Mesenchymal stem cell (in vitro differentiated cells and primary cell): ENCODE measurements around the gene LRRD1.

Experiments used
- DNase-seq: peaks from one replicate; pipeline ENCODE4 v3.0.0-alpha.2; 2013
- H2AFZ ChIP-seq: one replicate; pipeline ENCODE4 v1.6.1; 2013; ENCODE audit warnings: low read depth, mild to moderate bottlenecking, control low read depth, inconsistent platforms, low read length, moderate library complexity
- H2AK5ac ChIP-seq: 2 replicates; pipeline ENCODE4 v1.6.1; 2013; ENCODE audit warnings: low read length, moderate library complexity, mild to moderate bottlenecking, inconsistent platforms; ENCODE audit not compliant: severe bottlenecking
- H2BK120ac ChIP-seq: one replicate; pipeline ENCODE4 v1.6.1; 2013; ENCODE audit warnings: low read depth, mild to moderate bottlenecking, inconsistent platforms, low read length, moderate library complexity
- H2BK12ac ChIP-seq, 2 experiments: one replicate each; pipeline ENCODE4 v1.6.1; 2013; ENCODE audit warnings: inconsistent platforms in 2 of 2, low read length in 2 of 2, mild to moderate bottlenecking in 2 of 2, moderate library complexity in 2 of 2, control low read depth in 1 of 2
- H2BK15ac ChIP-seq: one replicate; pipeline ENCODE4 v1.6.1; 2013; ENCODE audit warnings: mild to moderate bottlenecking, low read depth, inconsistent platforms; ENCODE audit not compliant: poor library complexity, severe bottlenecking
- H2BK5ac ChIP-seq: 2 replicates; pipeline ENCODE4 v1.6.1; 2013; ENCODE audit warnings: low read depth, mild to moderate bottlenecking, low read length, control low read depth, inconsistent platforms; ENCODE audit not compliant: poor library complexity, severe bottlenecking
- H3K14ac ChIP-seq, 2 experiments: one replicate each; pipeline ENCODE4 v1.6.1; 2013; ENCODE audit warnings: inconsistent platforms in 2 of 2, low read length in 2 of 2, control low read depth in 1 of 2, mild to moderate bottlenecking in 1 of 2, moderate library complexity in 1 of 2
- H3K18ac ChIP-seq, 2 experiments: one replicate each; pipeline ENCODE4 v1.6.1; 2013; ENCODE audit warnings: inconsistent platforms in 2 of 2, low read length in 2 of 2, control low read depth in 1 of 2, low read depth in 1 of 2, mild to moderate bottlenecking in 1 of 2
- H3K23ac ChIP-seq, 2 experiments: one replicate each; pipeline ENCODE4 v1.6.1; 2013; ENCODE audit warnings: inconsistent platforms in 2 of 2, low read length in 2 of 2, mild to moderate bottlenecking in 2 of 2, moderate library complexity in 2 of 2, control low read depth in 1 of 2
- H3K27ac ChIP-seq: 2 replicates; pipeline ENCODE4 v1.5.1; 2013; ENCODE audit warnings: mild to moderate bottlenecking, moderate library complexity, low read length, control low read depth, inconsistent platforms; ENCODE audit not compliant: poor library complexity, severe bottlenecking
- H3K27me3 ChIP-seq, 2 experiments: 2 replicates each; pipeline versions ENCODE4 v1.6.1 to v1.7.0; 2013; ENCODE audit warnings: low read length in 2 of 2, mild to moderate bottlenecking in 2 of 2, moderate library complexity in 2 of 2, control low read depth in 1 of 2, inconsistent platforms in 1 of 2; ENCODE audit not compliant: control insufficient read depth in 1 of 2, insufficient read depth in 1 of 2
- H3K36me3 ChIP-seq, 2 experiments: 2 replicates each; pipeline versions ENCODE4 v1.6.1 to v1.7.0; 2013; ENCODE audit warnings: low read length in 2 of 2, control low read depth in 1 of 2, inconsistent platforms in 1 of 2, low read depth in 1 of 2, mild to moderate bottlenecking in 1 of 2; ENCODE audit not compliant: insufficient read depth in 2 of 2, control insufficient read depth in 1 of 2
- H3K4ac ChIP-seq, 2 experiments: one replicate each; pipeline ENCODE4 v1.6.1; 2013; ENCODE audit warnings: inconsistent platforms in 2 of 2, low read length in 2 of 2, mild to moderate bottlenecking in 2 of 2, moderate library complexity in 2 of 2, control low read depth in 1 of 2, low read depth in 1 of 2
- H3K4me1 ChIP-seq: 2 replicates; pipeline ENCODE4 v1.6.1; 2013; ENCODE audit warnings: low read depth, low read length, control low read depth; ENCODE audit not compliant: control insufficient read depth, insufficient read depth
- H3K4me2 ChIP-seq: 2 replicates; pipeline ENCODE4 v1.6.1; 2013; ENCODE audit warnings: low read length, mild to moderate bottlenecking, inconsistent platforms; ENCODE audit not compliant: poor library complexity, severe bottlenecking
- H3K4me3 ChIP-seq, 2 experiments: 2 replicates each; pipeline versions ENCODE4 v1.5.1 to v1.7.0; 2013; ENCODE audit warnings: low read length in 2 of 2, mild to moderate bottlenecking in 2 of 2, control low read depth in 1 of 2, low read depth in 1 of 2; ENCODE audit not compliant: insufficient read depth in 1 of 2
- H3K79me1 ChIP-seq: replicated peaks from 2 replicates; pipeline ENCODE4 v1.6.1; 2013; ENCODE audit warnings: mild to moderate bottlenecking, control low read depth, low read length, inconsistent platforms; ENCODE audit not compliant: poor library complexity, severe bottlenecking
- H3K9ac ChIP-seq: 2 replicates; pipeline ENCODE4 v1.7.0; 2013; ENCODE audit warnings: mild to moderate bottlenecking, low read length, moderate library complexity
- H3K9me3 ChIP-seq: 2 replicates; pipeline ENCODE4 v1.7.0; 2013; ENCODE audit warnings: mild to moderate bottlenecking, low read length; ENCODE audit not compliant: control insufficient read depth
- H4K8ac ChIP-seq: one replicate; pipeline ENCODE4 v1.6.1; 2013; ENCODE audit warnings: inconsistent platforms, mild to moderate bottlenecking, low read length, moderate library complexity
- H4K91ac ChIP-seq: one replicate; pipeline ENCODE4 v1.6.1; 2013; ENCODE audit warnings: mild to moderate bottlenecking, low read length, inconsistent platforms
- WGBS: methylation state at CpG from one replicate; pipeline ENCODE4 v1.1.7; 2013; ENCODE audit warnings: mixed read lengths; 5-methylcytosine and 5-hydroxymethylcytosine counted together

The LRRD1 gene

DNA sequence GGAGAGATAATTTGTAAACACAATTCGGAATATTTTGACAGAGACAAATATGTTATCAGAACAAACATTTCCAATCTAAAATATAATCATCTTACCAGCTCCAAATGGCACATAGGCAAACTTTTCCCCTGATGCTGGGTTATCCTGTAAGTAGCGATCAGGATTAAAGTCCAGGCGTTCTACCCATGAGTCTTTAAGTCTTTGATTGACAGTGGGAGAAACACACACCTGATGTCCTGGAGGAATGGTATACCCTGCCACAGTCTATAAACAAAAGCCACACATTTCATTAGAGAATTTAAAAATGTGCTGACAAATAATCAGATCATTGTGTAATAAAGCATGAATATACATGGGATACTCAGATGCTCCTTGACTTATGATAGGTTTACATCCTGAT is 62.0 kb downstream of the LRRD1 start:
- H3K14ac ChIP-seq = no peak overlapping the region
- WGBS = 92% methylated on average over 2 of the region's 3 CpGs
- no peak overlapping the region for H4K8ac ChIP-seq
- DNase-seq = no peak
- no peak overlapping the region for H3K27ac ChIP-seq
- H3K4me3 ChIP-seq = no peak overlapping the region
- no peak overlapping the region for H2BK15ac ChIP-seq
- no peak overlapping the region for H2BK5ac ChIP-seq
- no peak overlapping the region for H4K91ac ChIP-seq
- H2AFZ ChIP-seq = no peak overlapping the region
- no peaks in the 10 kb centered on the region for H3K27me3 ChIP-seq
- no peak overlapping the region for H3K9ac ChIP-seq
- no peaks in the 10 kb centered on the region for H3K4me1 ChIP-seq
- H2BK12ac ChIP-seq = no peak overlapping the region
- peaks cover 3 to 83% of the 10 kb centered on the region in 2 experiments for H3K36me3 ChIP-seq
- peaks cover 6% of the 10 kb centered on the region for H3K9me3 ChIP-seq
- H3K4me2 ChIP-seq = no peak overlapping the region
- no peak overlapping the region for H3K18ac ChIP-seq
- no peak overlapping the region for H3K4ac ChIP-seq
- no peak overlapping the region for H2AK5ac ChIP-seq
- no peak overlapping the region for H3K23ac ChIP-seq
- H2BK120ac ChIP-seq = no peak overlapping the region
- H3K79me1 ChIP-seq = peaks cover 6% of the 10 kb centered on the region

DNA sequence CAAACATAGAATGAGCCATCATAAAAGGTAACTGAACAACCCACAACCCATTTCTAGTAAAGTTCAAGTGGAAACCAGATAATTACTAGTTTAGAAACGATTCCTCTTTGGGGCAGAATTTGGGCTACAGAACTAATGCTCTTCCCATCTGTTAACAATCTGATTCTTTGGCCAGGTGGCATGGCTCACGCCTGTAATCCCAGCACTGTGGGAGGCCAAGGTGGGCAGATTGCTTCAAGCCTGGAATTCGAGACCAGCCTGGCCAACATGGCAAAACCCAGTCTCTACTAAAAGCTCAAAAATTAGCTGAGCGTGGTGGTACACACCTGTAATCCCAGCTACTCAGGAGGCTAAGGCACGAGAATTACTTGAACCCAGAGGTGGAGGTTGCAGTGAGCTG is 63.1 kb downstream of the LRRD1 start:
- no peak overlapping the region for H2BK5ac ChIP-seq
- no peak overlapping the region for H3K4me3 ChIP-seq
- H3K36me3 ChIP-seq = peaks cover 3 to 83% of the 10 kb centered on the region in 2 experiments
- no peak overlapping the region for H3K18ac ChIP-seq
- H3K9ac ChIP-seq = no peak overlapping the region
- no peak overlapping the region for H3K14ac ChIP-seq
- H3K4me2 ChIP-seq = no peak overlapping the region
- DNase-seq = no peak
- H2BK12ac ChIP-seq = no peak overlapping the region
- over 99% methylated on average over 5 of the region's 5 CpGs for WGBS
- no peak overlapping the region for H3K23ac ChIP-seq
- H4K91ac ChIP-seq = no peak overlapping the region
- no peaks in the 10 kb centered on the region for H3K27me3 ChIP-seq
- H3K4me1 ChIP-seq = no peaks in the 10 kb centered on the region
- no peaks in the 10 kb centered on the region for H3K9me3 ChIP-seq
- no peak overlapping the region for H2AFZ ChIP-seq
- peaks cover 6% of the 10 kb centered on the region for H3K79me1 ChIP-seq
- H2BK120ac ChIP-seq = no peak overlapping the region
- no peak overlapping the region for H3K27ac ChIP-seq
- peak overlapping the region; percentile 15 for H4K8ac ChIP-seq
- no peak overlapping the region for H3K4ac ChIP-seq
- no peak overlapping the region for H2BK15ac ChIP-seq
- no peak overlapping the region for H2AK5ac ChIP-seq

DNA sequence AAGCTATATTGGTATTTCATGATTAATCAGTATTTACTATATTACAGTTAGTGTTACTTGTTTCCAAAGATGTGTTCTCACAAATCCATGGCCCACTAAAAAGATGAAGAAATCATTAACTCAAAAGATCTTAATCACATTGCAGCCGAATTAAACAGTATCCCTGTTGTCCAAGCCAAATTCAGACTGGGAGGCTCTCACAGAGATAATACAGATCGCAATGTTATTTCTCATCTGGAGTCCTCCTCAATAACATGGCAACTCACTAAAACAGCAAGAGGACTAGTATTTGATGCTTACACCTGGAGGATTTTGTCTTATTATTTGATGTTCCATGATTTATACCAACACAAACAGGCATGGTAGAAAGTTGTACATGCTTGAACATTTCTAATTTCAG is 68.1 kb downstream of the LRRD1 start:
- WGBS = 100% methylated on average over 2 of the region's 2 CpGs
- H3K4me3 ChIP-seq = no peak overlapping the region
- H3K36me3 ChIP-seq = peaks cover 4 to 91% of the 10 kb centered on the region in 2 experiments
- H2AFZ ChIP-seq = no peak overlapping the region
- H2BK12ac ChIP-seq = no peak overlapping the region
- no peak overlapping the region for H4K8ac ChIP-seq
- H2BK15ac ChIP-seq = no peak overlapping the region
- no peak overlapping the region for H3K18ac ChIP-seq
- H3K79me1 ChIP-seq = peaks cover 3% of the 10 kb centered on the region
- H3K4ac ChIP-seq = no peak overlapping the region
- no peak overlapping the region for H2BK5ac ChIP-seq
- no peak overlapping the region for H2AK5ac ChIP-seq
- no peak overlapping the region for H3K27ac ChIP-seq
- no peaks in the 10 kb centered on the region for H3K9me3 ChIP-seq
- no peak overlapping the region for H3K9ac ChIP-seq
- no peak overlapping the region for H3K4me2 ChIP-seq
- no peak overlapping the region for H3K14ac ChIP-seq
- H3K4me1 ChIP-seq = no peaks in the 10 kb centered on the region
- no peak overlapping the region for H3K23ac ChIP-seq
- no peak overlapping the region for H4K91ac ChIP-seq
- DNase-seq = no peak
- H2BK120ac ChIP-seq = no peak overlapping the region
- H3K27me3 ChIP-seq = no peaks in the 10 kb centered on the region

DNA sequence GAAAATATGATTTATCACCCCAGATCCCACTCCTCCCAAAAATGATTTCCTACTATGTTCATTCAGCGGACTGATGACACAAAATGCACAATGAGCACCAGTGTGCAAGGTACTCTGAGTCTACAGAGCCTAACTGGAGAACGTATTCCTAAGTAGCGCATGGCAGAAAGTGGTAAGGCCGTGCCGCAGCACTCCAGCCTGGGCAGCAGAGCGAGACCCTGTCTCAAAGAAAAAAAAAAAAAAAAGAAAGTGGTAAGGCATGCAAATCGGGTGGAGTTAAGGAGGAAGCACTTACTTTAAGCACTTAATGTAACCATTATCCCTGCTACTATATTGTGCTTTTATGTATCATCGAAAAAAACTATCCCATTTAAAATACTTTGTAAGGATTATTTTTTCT is 70.1 kb downstream of the LRRD1 start:
- H3K4me2 ChIP-seq = no peak overlapping the region

More for the DNA sequence above, 70.1 kb downstream of the LRRD1 start:
- Histone ChIP-seq H2BK5ac (no peak overlapping the region), H3K79me1 (peaks cover 2% of the 10 kb centered on the region), H4K8ac (no peak overlapping the region), H2BK12ac (no peak overlapping the region), H3K36me3 (peaks cover 6 to 87% of the 10 kb centered on the region in 2 experiments), H3K23ac (no peak overlapping the region), H3K14ac (no peak overlapping the region), H3K9ac (no peak overlapping the region), H2BK120ac (no peak overlapping the region), H3K4ac (no peak overlapping the region), H2AK5ac (no peak overlapping the region), H3K9me3 (no peaks in the 10 kb centered on the region), H2BK15ac (no peak overlapping the region), H2AFZ (no peak overlapping the region), H3K18ac (no peak overlapping the region), H3K27ac (no peak overlapping the region), H3K4me1 (no peaks in the 10 kb centered on the region), H3K4me3 (no peak overlapping the region), H3K27me3 (no peaks in the 10 kb centered on the region), H4K91ac (no peak overlapping the region)
- 95% methylated on average over 6 of the region's 8 CpGs for WGBS
- no peak for DNase-seq
